NT2/D1 (cell line): ENCODE measurements around the gene HSBP1.

Source experiments
- DNase-seq: peaks from one replicate; pipeline ENCODE4 v3.0.0-alpha.2; 2011; ENCODE audit warnings: low read depth, low spot score
- H3K27me3 ChIP-seq: 2 replicates; pipeline ENCODE4 v1.6.0; 2011; ENCODE audit warnings: mild to moderate bottlenecking; ENCODE audit not compliant: insufficient read length, insufficient read depth
- H3K36me3 ChIP-seq: 2 replicates; pipeline ENCODE4 v1.6.1; 2011; ENCODE audit warnings: mild to moderate bottlenecking, low read length, mixed read lengths; ENCODE audit not compliant: insufficient read depth, insufficient read length
- H3K4me1 ChIP-seq: 2 replicates; pipeline ENCODE4 v1.5.1; 2011; ENCODE audit not compliant: insufficient read depth, insufficient read length
- H3K4me3 ChIP-seq: 2 replicates; pipeline ENCODE4 v1.5.1; 2011; ENCODE audit warnings: low read depth; ENCODE audit not compliant: insufficient read length
- H3K9ac ChIP-seq: 2 replicates; pipeline ENCODE4 v1.6.0; 2011; ENCODE audit warnings: low read depth; ENCODE audit not compliant: insufficient read length
- H3K9me3 ChIP-seq: 2 replicates; pipeline ENCODE4 v1.5.1; 2011; ENCODE audit warnings: mild to moderate bottlenecking, low read length; ENCODE audit not compliant: insufficient read depth
- SUZ12 ChIP-seq: IDR thresholded peaks from 2 replicates; pipeline ENCODE4 v1.6.1; 2011; ENCODE audit not compliant: insufficient read length, insufficient read depth; ENCODE audit errors: extremely low read depth
- YY1 ChIP-seq: IDR thresholded peaks from 2 replicates; pipeline ENCODE4 v1.6.1; 2011; ENCODE audit not compliant: insufficient read length, insufficient read depth
- ZNF274 ChIP-seq: IDR thresholded peaks from 2 replicates; pipeline ENCODE4 v1.6.1; 2011; ENCODE audit warnings: mild to moderate bottlenecking, low read depth, low read length

Gene HSBP1

GRCh38 chr16:83830769-83831455 lies 23.1 kb downstream of the HSBP1 start:
- DNase-seq = no peak
- no peaks in the 10 kb centered on the region for H3K27me3 ChIP-seq

GRCh38 chr16:83831456-83831987 lies 23.7 kb downstream of the HSBP1 start:
- H3K4me1 ChIP-seq = peaks cover 4% of the 10 kb centered on the region
- H3K27me3 ChIP-seq = no peaks in the 10 kb centered on the region
- no peaks in the 10 kb centered on the region for H3K36me3 ChIP-seq
- no peak for DNase-seq
- H3K4me3 ChIP-seq = no peak overlapping the region
- H3K9me3 ChIP-seq = peaks cover 22% of the 10 kb centered on the region; the same call in 1 of the 2 replicates
- no peak for TF ChIP-seq YY1
- no peak for TF ChIP-seq ZNF274
- no peak for TF ChIP-seq SUZ12
- H3K9ac ChIP-seq = no peak overlapping the region

More at GRCh38 chr16:83830769-83831455, 23.1 kb downstream of the HSBP1 start:
- no peak overlapping the region for H3K9ac ChIP-seq
- H3K4me1 ChIP-seq = peaks cover 4% of the 10 kb centered on the region
- no peak overlapping the region for H3K4me3 ChIP-seq
- peaks cover 22% of the 10 kb centered on the region; the same call in 1 of the 2 replicates for H3K9me3 ChIP-seq
- no peaks in the 10 kb centered on the region for H3K36me3 ChIP-seq
- no peak for TF ChIP-seq YY1
- TF ChIP-seq SUZ12 = no peak
- no peak for TF ChIP-seq ZNF274

GRCh38 chr16:83833921-83834320 lies 26.1 kb downstream of the HSBP1 start:
- Histone ChIP-seq H3K9ac (no peak overlapping the region), H3K27me3 (no peaks in the 10 kb centered on the region), H3K4me3 (no peak overlapping the region), H3K4me1 (peaks cover 4% of the 10 kb centered on the region), H3K9me3 (peaks cover 34% of the 10 kb centered on the region), H3K36me3 (no peaks in the 10 kb centered on the region)
- TF ChIP-seq SUZ12 (no peak), YY1 (no peak), ZNF274 (no peak)
- no peak for DNase-seq

DNA sequence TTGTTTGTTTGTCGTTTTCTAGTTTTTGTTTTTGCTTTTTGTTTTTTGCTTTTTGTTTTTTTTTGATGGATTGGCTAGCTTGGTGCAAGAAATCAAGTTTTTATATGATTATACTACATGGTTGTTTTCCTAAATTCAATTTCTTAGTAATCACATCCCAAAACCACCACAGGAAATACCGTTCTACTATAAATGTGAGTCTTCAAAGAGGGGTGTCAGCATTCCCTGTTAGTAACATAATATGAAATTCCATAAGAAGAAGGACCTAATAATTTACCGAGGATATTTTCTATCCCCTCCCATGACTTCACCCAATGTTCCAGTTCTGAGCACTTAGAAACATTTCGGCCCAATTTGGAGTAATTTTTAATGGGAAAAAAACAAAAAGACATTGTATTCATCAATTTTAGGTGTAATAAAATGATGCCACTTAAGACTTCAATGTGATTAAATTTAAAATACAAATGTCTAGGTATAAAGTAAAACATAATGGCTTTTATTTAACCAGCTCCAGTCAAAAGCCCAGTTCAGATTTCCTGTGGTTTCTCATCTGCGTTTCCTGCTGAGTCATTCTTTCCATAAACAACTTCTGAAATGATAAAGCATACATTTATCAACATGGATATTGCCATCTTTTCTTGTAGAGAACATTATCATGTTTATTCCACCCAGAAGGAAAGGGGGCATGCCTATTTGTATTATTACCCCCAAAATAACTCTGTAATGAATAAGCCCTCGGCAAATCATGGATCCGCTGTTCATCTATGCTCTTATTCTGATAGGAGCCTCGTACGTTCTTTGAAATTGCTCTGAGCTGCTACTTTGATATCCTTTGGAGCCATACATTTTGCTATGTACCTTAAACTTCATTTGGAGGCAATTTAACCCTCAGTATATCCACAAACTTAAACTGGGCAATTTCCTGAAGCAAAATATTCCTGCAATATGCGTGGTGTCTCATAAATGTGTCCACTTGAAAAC lies 28.1 kb downstream of the HSBP1 start:
- Histone ChIP-seq H3K9ac (no peak overlapping the region), H3K9me3 (peaks cover 46% of the 10 kb centered on the region), H3K4me3 (no peak overlapping the region), H3K4me1 (no peaks in the 10 kb centered on the region), H3K27me3 (no peaks in the 10 kb centered on the region), H3K36me3 (no peaks in the 10 kb centered on the region)
- TF ChIP-seq YY1 = no peak
- no peak for TF ChIP-seq ZNF274
- TF ChIP-seq SUZ12 = no peak
- no peak for DNase-seq

- no peaks in the 10 kb centered on the region for H3K27me3 ChIP-seq
- no peaks in the 10 kb centered on the region for H3K36me3 ChIP-seq
- H3K4me3 ChIP-seq = no peak overlapping the region
- no peaks in the 10 kb centered on the region for H3K4me1 ChIP-seq
- no peak overlapping the region for H3K9ac ChIP-seq
- peaks cover 57% of the 10 kb centered on the region for H3K9me3 ChIP-seq
- DNase-seq = no peak
- TF ChIP-seq SUZ12 (no peak), ZNF274 (no peak), YY1 (no peak)
Observed at GRCh38 chr16:83837566-83837965, 29.8 kb downstream of the HSBP1 start.

GRCh38 chr16:83838151-83838550 lies 30.4 kb downstream of the HSBP1 start:
- no peaks in the 10 kb centered on the region for H3K27me3 ChIP-seq
- no peaks in the 10 kb centered on the region for H3K36me3 ChIP-seq
- no peak overlapping the region for H3K4me3 ChIP-seq
- no peak overlapping the region for H3K9ac ChIP-seq
- no peak for DNase-seq
- TF ChIP-seq YY1 (no peak), SUZ12 (no peak), ZNF274 (no peak)
- peaks cover 51% of the 10 kb centered on the region for H3K9me3 ChIP-seq
- no peaks in the 10 kb centered on the region for H3K4me1 ChIP-seq

DNA sequence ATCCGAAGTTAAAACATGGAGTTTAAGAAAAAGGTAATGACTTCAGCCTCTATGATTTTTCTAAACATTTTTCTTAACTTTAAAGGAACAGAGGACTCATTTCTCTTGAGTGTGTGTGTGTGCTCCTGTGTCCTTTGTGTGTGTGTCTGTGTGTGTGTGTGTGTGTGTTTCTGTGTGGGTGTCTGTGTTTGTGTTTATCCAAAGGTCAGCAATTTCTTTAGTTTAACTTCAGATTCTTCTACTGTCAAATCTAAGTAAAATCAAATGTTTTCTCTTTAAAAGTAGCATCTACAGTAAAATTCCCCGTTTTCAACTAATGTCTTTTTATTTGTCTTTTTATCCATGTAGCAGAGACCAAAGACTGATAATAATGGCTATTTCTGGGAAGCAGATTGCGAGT lies 31.8 kb downstream of the HSBP1 start:
- no peak for DNase-seq
- no peaks in the 10 kb centered on the region for H3K4me1 ChIP-seq
- no peak overlapping the region for H3K9ac ChIP-seq
- H3K36me3 ChIP-seq = no peaks in the 10 kb centered on the region
- no peaks in the 10 kb centered on the region for H3K27me3 ChIP-seq
- TF ChIP-seq ZNF274 = no peak
- no peak for TF ChIP-seq SUZ12
- TF ChIP-seq YY1 = no peak
- no peak overlapping the region for H3K4me3 ChIP-seq
- H3K9me3 ChIP-seq = peaks cover 44% of the 10 kb centered on the region
